Measurements from ENCODE around the gene PRLHR.
"Not testable (repeated sequence)": the region's sequence is repeated elsewhere in the genome, so short reads cannot be mapped to it uniquely, and the experiment has no call there.

Gene PRLHR

GRCh38 chr10:118595598-118596425, at the start of gene PRLHR:
TSS of gene PRLHR (minus strand) at chr10:118595648. CDS start at chr10:118595244, 404 bp downstream.
- DNase-seq = peak; percentile 17

GRCh38 chr10:118642228-118642627, 46.8 kb upstream of the PRLHR start:
- no peak for DNase-seq

GRCh38 chr10:118638680-118639079, 43.2 kb upstream of the PRLHR start:
- DNase-seq = no peak

- DNase-seq = no peak
These were observed 40.4 kb upstream of the PRLHR start for GRCh38 chr10:118635674-118636402.

GRCh38 chr10:118633786-118634185, 38.3 kb upstream of the PRLHR start:
- no peak for DNase-seq

GRCh38 chr10:118629211-118629610, 33.8 kb upstream of the PRLHR start:
- DNase-seq = no peak

- no peak for DNase-seq
These were observed 32.9 kb upstream of the PRLHR start for GRCh38 chr10:118628397-118628796.

- no peak for DNase-seq
These were observed 31.5 kb upstream of the PRLHR start for GRCh38 chr10:118626953-118627352.

GRCh38 chr10:118625504-118625903, 30.1 kb upstream of the PRLHR start:
- DNase-seq = no peak

GRCh38 chr10:118624747-118625146, 29.3 kb upstream of the PRLHR start:
- no peak for DNase-seq

GRCh38 chr10:118621304-118621942, 26.0 kb upstream of the PRLHR start:
- DNase-seq = no peak

GRCh38 chr10:118613863-118614262, 18.4 kb upstream of the PRLHR start:
- DNase-seq = not testable (repeated sequence)

GRCh38 chr10:118610577-118610976, 15.1 kb upstream of the PRLHR start:
- DNase-seq = no peak

GRCh38 chr10:118607768-118608354, 12.4 kb upstream of the PRLHR start:
- no peak for DNase-seq

GRCh38 chr10:118605694-118606093, 10.2 kb upstream of the PRLHR start:
- no peak for DNase-seq

- DNase-seq = no peak
These were observed 1.1 kb upstream of the PRLHR start for GRCh38 chr10:118596426-118597124.

- no peak for DNase-seq
These were observed 406 bp downstream of the PRLHR start for GRCh38 chr10:118595064-118595420.

- no peak for DNase-seq
These were observed 920 bp downstream of the PRLHR start for GRCh38 chr10:118594392-118595063.

GRCh38 chr10:118592675-118593330, 2.6 kb downstream of the PRLHR start:
- DNase-seq = peak; percentile 40

- DNase-seq = peak; percentile 50
These were observed 5.1 kb downstream of the PRLHR start for GRCh38 chr10:118590334-118590733.

GRCh38 chr10:118587881-118588651, 7.4 kb downstream of the PRLHR start:
- no peak for DNase-seq
